Neural progenitor cell (in vitro differentiated cells): Measurements from ENCODE around the gene NUCB1. TPM values are rescaled to one million over a fixed set of nuclear protein-coding genes. Genes with fewer than 3 reads are reported as not detected.
"Not testable (repeated sequence)": the region's sequence is repeated elsewhere in the genome, so short reads cannot be mapped to it uniquely, and the experiment has no call there.

Experiments
- DNase-seq: peaks from one replicate; pipeline ENCODE4 v3.0.0-alpha.2; 2016; ENCODE audit warnings: low spot score
- H2AFZ ChIP-seq: fragments of 200-600 bp; sonication (generic); replicated peaks from 2 replicates; pipeline ENCODE4 v1.6.1; 2016; ENCODE audit warnings: antibody characterized with exemption
- H3F3A ChIP-seq: fragments of 200-600 bp; sonication (generic); 2 replicates; pipeline ENCODE4 v1.6.1; 2016; ENCODE audit warnings: antibody characterized with exemption, low read depth
- H3K27ac ChIP-seq: fragments of 200-600 bp; sonication (generic); 2 replicates; pipeline ENCODE4 v1.5.1; 2016; ENCODE audit warnings: mild to moderate bottlenecking
- H3K27me3 ChIP-seq: fragments of 200-600 bp; sonication (generic); 2 replicates; pipeline ENCODE4 v1.6.1; 2016; ENCODE audit warnings: mild to moderate bottlenecking, moderate library complexity
- H3K36me3 ChIP-seq: fragments of 200-600 bp; sonication (generic); 2 replicates; pipeline ENCODE4 v1.5.1; 2016
- H3K4me1 ChIP-seq: fragments of 200-600 bp; sonication (generic); 2 replicates; pipeline ENCODE4 v1.6.1; 2016; ENCODE audit warnings: mixed run types
- H3K4me2 ChIP-seq: fragments of 200-600 bp; sonication (generic); 2 replicates; pipeline ENCODE4 v1.6.1; 2016
- H3K4me3 ChIP-seq: fragments of 200-600 bp; sonication (generic); 2 replicates; pipeline ENCODE4 v1.5.1; 2016
- H3K79me2 ChIP-seq: fragments of 200-600 bp; sonication (generic); 2 replicates; pipeline ENCODE4 v1.6.1; 2016; ENCODE audit warnings: low read depth
- H3K9ac ChIP-seq: fragments of 200-600 bp; sonication (generic); 2 replicates; pipeline ENCODE4 v1.6.1; 2016
- H3K9me3 ChIP-seq: fragments of 200-600 bp; sonication (generic); 2 replicates; pipeline ENCODE4 v1.5.1; 2016; ENCODE audit warnings: low read depth
- H4K20me1 ChIP-seq: fragments of 200-600 bp; sonication (generic); 2 replicates; pipeline ENCODE4 v1.6.1; 2016; ENCODE audit warnings: low read depth
- H3K27ac Mint-ChIP-seq: 3 replicates; pipeline ENCODE4 v1.8.0; 2021; ENCODE audit warnings: mixed read lengths
- H3K27me3 Mint-ChIP-seq: 2 replicates; pipeline ENCODE4 v1.8.0; 2022; ENCODE audit warnings: low read depth, mild to moderate bottlenecking, inconsistent platforms, moderate library complexity, mixed read lengths; ENCODE audit not compliant: insufficient read depth
- H3K36me3 Mint-ChIP-seq: 3 replicates; pipeline ENCODE4 v1.8.0; 2021; ENCODE audit warnings: mixed read lengths
- H3K4me1 Mint-ChIP-seq: 3 replicates; pipeline ENCODE4 v1.8.0; 2021; ENCODE audit warnings: mixed read lengths
- H3K4me3 Mint-ChIP-seq: 3 replicates; pipeline ENCODE4 v1.8.0; 2021; ENCODE audit warnings: mild to moderate bottlenecking, moderate library complexity, mixed read lengths
- H3K9me3 Mint-ChIP-seq: 3 replicates; pipeline ENCODE4 v1.8.0; 2020; ENCODE audit warnings: mixed read lengths
- CTCF ChIP-seq: fragments of 200-600 bp; sonication (generic); IDR thresholded peaks from 2 replicates; pipeline ENCODE4 v1.5.1; 2017; ENCODE audit warnings: antibody characterized with exemption, mild to moderate bottlenecking
- EZH2 ChIP-seq: fragments of 200-600 bp; sonication (generic); IDR thresholded peaks from 2 replicates; pipeline ENCODE4 v1.6.1; 2017; ENCODE audit warnings: antibody characterized with exemption, mild to moderate bottlenecking, moderate library complexity
- EZH2phosphoT487 ChIP-seq: fragments of 200-600 bp; sonication (generic); IDR thresholded peaks from 2 replicates; pipeline ENCODE4 v1.6.1; 2017; ENCODE audit warnings: antibody characterized with exemption
- total RNA-seq: library from RNA; depleted of rRNA; stranded (reverse); fragments of >200 nt; gene quantifications from 2 replicates; pipeline ENCODE4 v1.2.3, GENCODE V29; 2015; ENCODE audit warnings: low replicate concordance

The NUCB1 gene
- total RNA-seq, 1 donor from 2014 or later: 73.5 TPM

DNA sequence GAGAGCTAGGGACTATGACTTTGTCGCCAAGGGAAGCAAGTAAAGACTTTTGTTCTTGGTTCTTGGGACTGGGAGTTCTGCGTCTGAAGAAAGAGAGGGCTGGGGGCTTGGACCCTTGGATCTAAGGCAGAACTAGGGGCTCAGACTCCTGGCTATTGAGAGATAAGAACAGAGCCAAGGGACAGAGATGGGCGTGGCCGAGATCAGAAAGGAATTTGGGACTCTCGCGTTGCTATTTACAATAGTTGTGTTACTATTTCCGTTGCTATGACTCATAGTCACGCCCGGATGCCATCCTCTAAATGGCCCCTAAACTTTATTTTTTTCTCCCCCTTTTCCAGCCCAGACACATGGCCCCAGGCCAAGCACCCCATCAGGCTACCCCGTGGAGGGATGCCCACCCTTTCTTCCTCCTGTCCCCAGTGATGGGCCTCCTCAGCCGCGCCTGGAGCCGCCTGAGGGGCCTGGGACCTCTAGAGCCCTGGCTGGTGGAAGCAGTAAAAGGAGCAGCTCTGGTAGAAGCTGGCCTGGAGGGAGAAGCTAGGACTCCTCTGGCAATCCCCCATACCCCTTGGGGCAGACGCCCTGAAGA lies 27.1 kb upstream of the NUCB1 start:
- Mint-ChIP-seq H3K27ac (peak overlapping the region; percentile 100), H3K4me3 (peak overlapping the region; percentile 100), H3K27me3 (peaks cover 10% of the 10 kb centered on the region), H3K4me1 (peaks cover 54% of the 10 kb centered on the region), H3K9me3 (no peaks in the 10 kb centered on the region), H3K36me3 (peaks cover 25% of the 10 kb centered on the region)
- Histone ChIP-seq H3K27me3 (no peaks in the 10 kb centered on the region), H3K9ac (peak overlapping the region; percentile 96), H3K36me3 (no peaks in the 10 kb centered on the region), H4K20me1 (peaks cover 28% of the 10 kb centered on the region), H3F3A (peaks cover 17% of the 10 kb centered on the region), H3K9me3 (no peaks in the 10 kb centered on the region), H3K4me2 (peak overlapping the region; percentile 84), H3K4me3 (peak overlapping the region; percentile 88), H3K27ac (peak overlapping the region; percentile 70), H3K79me2 (peaks cover 28% of the 10 kb centered on the region), H2AFZ (no peak overlapping the region), H3K4me1 (peaks cover 10% of the 10 kb centered on the region)
- TF ChIP-seq EZH2phosphoT487 (no peak), EZH2 (no peak), CTCF (no peak)
- DNase-seq: peak; percentile 89

DNA sequence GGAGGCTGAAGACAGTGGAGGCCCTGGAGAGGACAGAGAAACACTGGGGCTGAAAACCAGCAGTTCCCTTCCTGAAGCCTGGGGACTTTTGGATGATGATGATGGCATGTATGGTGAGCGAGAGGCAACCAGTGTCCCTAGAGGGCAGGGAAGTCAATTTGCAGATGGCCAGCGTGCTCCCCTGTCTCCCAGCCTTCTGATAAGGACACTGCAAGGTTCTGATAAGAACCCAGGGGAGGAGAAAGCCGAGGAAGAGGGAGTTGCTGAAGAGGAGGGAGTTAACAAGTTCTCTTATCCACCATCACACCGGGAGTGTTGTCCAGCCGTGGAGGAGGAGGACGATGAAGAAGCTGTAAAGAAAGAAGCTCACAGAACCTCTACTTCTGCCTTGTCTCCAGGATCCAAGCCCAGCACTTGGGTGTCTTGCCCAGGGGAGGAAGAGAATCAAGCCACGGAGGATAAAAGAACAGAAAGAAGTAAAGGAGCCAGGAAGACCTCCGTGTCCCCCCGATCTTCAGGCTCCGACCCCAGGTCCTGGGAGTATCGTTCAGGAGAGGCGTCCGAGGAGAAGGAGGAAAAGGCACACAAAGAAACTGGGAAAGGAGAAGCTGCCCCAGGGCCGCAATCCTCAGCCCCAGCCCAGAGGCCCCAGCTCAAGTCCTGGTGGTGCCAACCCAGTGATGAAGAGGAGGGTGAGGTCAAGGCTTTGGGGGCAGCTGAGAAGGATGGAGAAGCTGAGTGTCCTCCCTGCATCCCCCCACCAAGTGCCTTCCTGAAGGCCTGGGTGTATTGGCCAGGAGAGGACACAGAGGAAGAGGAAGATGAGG lies 26.4 kb upstream of the NUCB1 start:
- Histone ChIP-seq H3K9me3 (no peaks in the 10 kb centered on the region), H3K4me1 (peaks cover 3% of the 10 kb centered on the region), H3K4me2 (peak overlapping the region; percentile 84), H3K27me3 (no peaks in the 10 kb centered on the region), H4K20me1 (peaks cover 28% of the 10 kb centered on the region), H3K9ac (peak overlapping the region; percentile 96), H3F3A (peaks cover 11% of the 10 kb centered on the region), H3K4me3 (peak overlapping the region; percentile 88), H2AFZ (no peak overlapping the region), H3K36me3 (no peaks in the 10 kb centered on the region), H3K79me2 (peaks cover 28% of the 10 kb centered on the region), H3K27ac (no peak overlapping the region)
- peak; percentile 0 for DNase-seq
- H3K27me3 Mint-ChIP-seq: peaks cover 10% of the 10 kb centered on the region
- H3K36me3 Mint-ChIP-seq: peaks cover 26% of the 10 kb centered on the region
- H3K4me1 Mint-ChIP-seq: peaks cover 48% of the 10 kb centered on the region
- peak overlapping the region; percentile 100 for H3K27ac Mint-ChIP-seq
- TF ChIP-seq EZH2 (no peak), EZH2phosphoT487 (no peak), CTCF (no peak)
- no peaks in the 10 kb centered on the region for H3K9me3 Mint-ChIP-seq
- peak overlapping the region; percentile 100 for H3K4me3 Mint-ChIP-seq

GRCh38 chr19:48874303-48875135 lies 25.6 kb upstream of the NUCB1 start:
- Histone ChIP-seq H3K9ac (no peak overlapping the region), H3F3A (peaks cover 9% of the 10 kb centered on the region), H3K27me3 (no peaks in the 10 kb centered on the region), H3K36me3 (no peaks in the 10 kb centered on the region), H3K4me3 (no peak overlapping the region), H3K79me2 (peaks cover 28% of the 10 kb centered on the region), H3K9me3 (no peaks in the 10 kb centered on the region), H3K4me2 (peak overlapping the region; percentile 45), H3K27ac (no peak overlapping the region), H4K20me1 (peaks cover 28% of the 10 kb centered on the region), H2AFZ (no peak overlapping the region), H3K4me1 (peaks cover 1% of the 10 kb centered on the region)
- Mint-ChIP-seq H3K27me3 (peaks cover 10% of the 10 kb centered on the region), H3K27ac (peak overlapping the region; percentile 33), H3K4me3 (peak overlapping the region; percentile 100), H3K9me3 (no peaks in the 10 kb centered on the region), H3K4me1 (peaks cover 44% of the 10 kb centered on the region), H3K36me3 (peaks cover 27% of the 10 kb centered on the region)
- TF ChIP-seq EZH2phosphoT487 (no peak), CTCF (no peak), EZH2 (no peak)
- peak; percentile 1 for DNase-seq

DNA sequence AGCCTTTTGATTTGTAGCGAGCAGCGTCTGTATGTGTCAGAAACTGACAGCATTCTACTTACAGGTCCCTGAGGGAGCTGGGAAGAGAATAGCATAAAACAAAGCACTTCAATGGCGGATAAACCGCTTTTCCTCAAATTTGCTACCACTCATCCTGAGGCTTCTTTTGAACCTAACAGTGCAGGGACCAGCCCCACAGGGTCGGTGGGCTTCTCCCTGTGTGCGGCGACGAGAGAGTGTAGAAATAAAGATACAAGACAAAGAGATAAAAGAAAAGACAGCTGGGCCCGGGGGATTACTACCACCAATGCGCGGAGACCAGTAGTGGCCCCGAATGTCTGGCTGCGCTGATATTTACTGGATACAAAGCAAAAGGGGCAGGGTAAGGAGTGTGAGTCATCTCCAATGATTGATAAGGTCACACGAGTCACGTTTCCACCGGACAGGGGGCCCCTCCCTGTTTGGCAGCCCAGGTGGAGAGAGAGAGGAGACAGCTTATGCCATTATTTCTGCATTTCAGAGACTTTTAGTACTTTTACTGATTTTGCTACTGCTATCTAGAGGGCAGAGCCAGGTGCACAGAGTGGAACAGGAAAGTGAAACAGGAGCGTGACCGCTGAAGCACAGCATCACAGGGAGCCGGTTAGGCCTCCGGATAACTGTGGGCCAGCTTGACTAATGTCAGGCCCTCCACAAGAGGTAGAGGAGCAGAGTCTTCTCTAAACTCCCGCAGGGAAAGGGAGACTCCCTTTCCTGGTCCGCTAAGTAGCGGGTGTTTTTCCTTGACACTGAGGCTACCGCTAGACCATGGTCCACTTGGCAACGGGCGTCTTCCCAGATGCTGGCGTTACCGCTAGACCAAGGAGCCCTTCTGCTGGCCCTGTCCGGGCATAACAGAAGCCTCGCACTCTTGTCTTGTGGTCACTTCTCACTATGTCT lies 23.8 kb upstream of the NUCB1 start:
- H3K4me3 ChIP-seq, H3K4me2 ChIP-seq, DNase-seq, H3K27me3 ChIP-seq, H3K36me3 ChIP-seq, H3K27ac Mint-ChIP-seq, H3K9me3 Mint-ChIP-seq, H3K9me3 ChIP-seq, H3K4me1 ChIP-seq, H2AFZ ChIP-seq, H3K9ac ChIP-seq, H3K27ac ChIP-seq: not testable (repeated sequence)
- H4K20me1 ChIP-seq: peaks cover 28% of the 10 kb centered on the region
- H3K79me2 ChIP-seq: peaks cover 28% of the 10 kb centered on the region
- H3F3A ChIP-seq: peaks cover 12% of the 10 kb centered on the region
- H3K27me3 Mint-ChIP-seq: peaks cover 10% of the 10 kb centered on the region
- peak overlapping the region; percentile 62 for H3K4me3 Mint-ChIP-seq
- H3K4me1 Mint-ChIP-seq: peaks cover 54% of the 10 kb centered on the region
- H3K36me3 Mint-ChIP-seq: peaks cover 28% of the 10 kb centered on the region
